RWPE2 (cell line): Measurements from ENCODE around the gene CUBN.

ENCODE experiments used
- ATAC-seq: fragments of 200-7000 bp; cut with Tn5 transposase; 3 replicates; pipeline ENCODE4 v1.9.1; 2021; ENCODE audit warnings: low read depth
- DNase-seq: peaks from one replicate; pipeline ENCODE4 v3.0.0-alpha.2; 2020; ENCODE audit warnings: low spot score
- H3K27ac ChIP-seq: fragments of 450-650 bp; 2 replicates; pipeline ENCODE4 v1.5.1; 2017; ENCODE audit warnings: mild to moderate bottlenecking; ENCODE audit not compliant: poor library complexity, severe bottlenecking
- H3K27me3 ChIP-seq: fragments of 250-450 bp; sonication (Bioruptor Pico); 2 replicates; pipeline ENCODE4 v1.5.1; 2021; ENCODE audit warnings: mild to moderate bottlenecking, moderate library complexity; ENCODE audit not compliant: insufficient read depth, poor library complexity, severe bottlenecking
- H3K36me3 ChIP-seq: fragments of 250-450 bp; sonication (Bioruptor Pico); 2 replicates; pipeline ENCODE4 v1.5.1; 2020; ENCODE audit warnings: low read depth, mild to moderate bottlenecking, moderate library complexity
- H3K4me1 ChIP-seq: fragments of 250-450 bp; sonication (Bioruptor Pico); 2 replicates; pipeline ENCODE4 v1.5.1; 2021; ENCODE audit warnings: mild to moderate bottlenecking, moderate library complexity; ENCODE audit not compliant: insufficient read depth, poor library complexity, severe bottlenecking
- H3K4me3 ChIP-seq: fragments of 250-450 bp; sonication (Bioruptor Pico); 2 replicates; pipeline ENCODE4 v1.5.1; 2021; ENCODE audit warnings: mild to moderate bottlenecking, moderate library complexity; ENCODE audit not compliant: severe bottlenecking
- H3K9me3 ChIP-seq: fragments of 250-450 bp; sonication (Bioruptor Pico); 2 replicates; pipeline ENCODE4 v1.5.1; 2021; ENCODE audit warnings: mild to moderate bottlenecking, moderate library complexity; ENCODE audit not compliant: severe bottlenecking
- CTCF ChIP-seq: fragments of 450-650 bp; IDR thresholded peaks from one replicate; pipeline ENCODE4 v1.5.1; 2017; ENCODE audit warnings: mild to moderate bottlenecking, moderate library complexity; ENCODE audit not compliant: poor library complexity, severe bottlenecking

CUBN gene

GRCh38 chr10:17125206-17125893 is 4.3 kb downstream of the CUBN start:
- no peak overlapping the region for H3K27ac ChIP-seq
- DNase-seq (no peak), ATAC-seq (no peak)
- no peaks in the 10 kb centered on the region for H3K4me1 ChIP-seq
- no peak overlapping the region for H3K4me3 ChIP-seq
- H3K27me3 ChIP-seq, result no peaks in the 10 kb centered on the region
- TF ChIP-seq CTCF, result no peak
- no peaks in the 10 kb centered on the region for H3K36me3 ChIP-seq
- H3K9me3 ChIP-seq, result no peaks in the 10 kb centered on the region

DNA sequence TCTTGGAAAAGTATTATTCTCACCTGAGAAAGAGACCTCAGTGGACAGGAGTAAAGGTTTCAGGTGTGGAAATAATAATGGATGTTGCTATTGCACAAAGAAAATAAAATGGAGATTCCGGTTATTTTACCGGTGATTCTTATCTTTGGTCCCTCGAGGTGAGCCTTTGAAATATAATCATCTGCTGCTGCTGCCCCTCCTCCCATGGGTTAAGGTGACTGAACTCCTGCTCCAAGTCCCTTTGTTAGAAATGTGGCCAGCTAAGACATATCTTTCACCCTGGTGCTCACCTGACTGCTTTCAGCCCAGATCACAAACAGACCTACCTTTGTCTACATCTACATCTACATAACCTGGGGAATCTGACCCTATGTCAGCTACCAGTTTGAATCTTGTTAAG is 5.7 kb downstream of the CUBN start:
- H3K4me3 ChIP-seq, result no peak overlapping the region
- TF ChIP-seq CTCF, result no peak
- DNase-seq (no peak), ATAC-seq (no peak)
- H3K9me3 ChIP-seq, result no peaks in the 10 kb centered on the region
- no peaks in the 10 kb centered on the region for H3K27me3 ChIP-seq
- H3K27ac ChIP-seq, result no peak overlapping the region
- no peaks in the 10 kb centered on the region for H3K36me3 ChIP-seq
- H3K4me1 ChIP-seq, result no peaks in the 10 kb centered on the region

DNA sequence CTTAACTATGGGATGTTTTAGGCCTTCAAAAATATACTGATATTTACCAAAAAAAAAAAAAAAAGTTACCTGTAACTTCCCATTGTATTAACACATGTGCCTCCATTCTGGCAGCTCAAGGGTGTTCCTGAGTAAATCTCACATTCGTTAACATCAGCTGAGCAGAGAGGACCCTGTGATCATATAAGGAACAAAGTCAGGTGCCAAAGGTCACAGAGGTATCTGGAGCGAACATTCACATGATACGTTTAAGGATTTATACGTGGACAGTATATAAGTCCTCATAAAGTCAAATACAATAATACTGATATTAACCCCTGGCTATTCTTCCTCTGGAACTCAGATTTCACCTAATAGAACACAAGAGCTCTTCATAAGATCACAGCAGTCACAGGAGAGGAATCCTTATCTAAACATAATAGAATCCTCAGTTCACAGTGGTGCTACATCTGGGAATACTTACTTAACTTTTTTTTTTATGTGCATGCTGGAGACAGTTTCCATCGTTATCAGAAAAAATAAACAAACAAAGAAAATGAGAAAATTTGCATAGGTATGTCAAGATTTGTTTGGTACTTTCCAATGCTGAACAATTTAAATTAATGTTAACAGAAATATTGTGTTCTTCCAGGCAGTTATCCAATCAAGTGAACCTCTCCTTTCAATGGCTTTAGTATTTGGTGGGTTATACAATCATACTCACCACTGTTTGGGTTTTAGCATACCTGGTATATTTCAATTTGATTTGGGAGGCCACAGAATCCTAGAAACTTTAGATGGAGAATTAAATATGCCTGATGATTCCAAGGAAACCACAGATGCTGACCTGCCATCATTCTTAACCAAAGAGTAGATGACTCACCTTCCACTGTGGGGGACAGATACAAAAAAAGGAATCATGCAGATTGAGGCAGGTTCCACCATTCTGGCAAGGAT is 6.6 kb downstream of the CUBN start:
- ATAC-seq, result no peak

DNA sequence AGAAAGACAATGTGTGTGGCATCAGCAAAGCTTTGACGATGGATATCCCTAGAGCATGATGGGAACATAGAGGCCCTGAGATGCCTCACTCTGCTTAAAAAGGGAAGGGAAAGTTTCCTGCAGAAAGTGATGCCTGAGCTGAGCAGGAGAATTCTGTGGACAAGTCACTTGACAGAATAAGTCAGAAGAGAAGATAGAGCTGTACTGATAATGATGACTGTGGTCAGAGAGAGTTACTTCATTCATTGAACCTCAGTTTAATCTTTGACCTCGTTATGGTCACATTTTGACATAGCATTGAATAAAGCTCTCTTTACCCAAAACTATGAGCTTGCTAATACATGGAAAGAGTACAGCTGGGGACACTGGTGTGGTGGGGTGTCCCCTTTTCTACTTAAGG is 7.6 kb downstream of the CUBN start:
- no peak for TF ChIP-seq CTCF
- no peak overlapping the region for H3K4me3 ChIP-seq
- no peaks in the 10 kb centered on the region for H3K27me3 ChIP-seq
- no peaks in the 10 kb centered on the region for H3K36me3 ChIP-seq
- no peaks in the 10 kb centered on the region for H3K4me1 ChIP-seq
- no peak for DNase-seq
- ATAC-seq, result no peak
- no peaks in the 10 kb centered on the region for H3K9me3 ChIP-seq
- H3K27ac ChIP-seq, result no peak overlapping the region

More for the DNA sequence above, 6.6 kb downstream of the CUBN start:
- Histone ChIP-seq H3K4me3 (no peak overlapping the region), H3K27me3 (no peaks in the 10 kb centered on the region), H3K27ac (no peak overlapping the region), H3K9me3 (no peaks in the 10 kb centered on the region), H3K4me1 (no peaks in the 10 kb centered on the region), H3K36me3 (no peaks in the 10 kb centered on the region)
- no peak for DNase-seq
- TF ChIP-seq CTCF, result no peak

DNA sequence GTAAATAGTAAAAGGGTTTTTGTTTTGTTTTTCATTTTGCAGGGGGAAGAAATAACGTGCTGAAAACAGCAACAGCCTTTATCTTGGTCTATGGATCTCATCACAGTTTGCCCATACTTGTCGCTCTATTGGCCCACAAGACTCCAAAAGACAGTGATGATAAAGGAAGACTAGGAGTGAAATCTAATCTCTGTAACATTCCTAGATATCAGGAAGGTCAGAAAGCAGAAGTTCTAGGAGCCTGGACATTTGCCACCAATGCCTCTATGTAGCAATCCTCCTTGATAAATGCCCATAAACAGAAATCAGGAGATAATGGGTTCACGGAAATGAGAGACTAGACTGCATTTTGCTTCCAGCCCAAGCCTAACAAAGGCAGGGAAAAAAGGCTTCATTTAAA is 8.9 kb downstream of the CUBN start:
- no peaks in the 10 kb centered on the region for H3K9me3 ChIP-seq
- no peak overlapping the region for H3K4me3 ChIP-seq
- peaks cover 6% of the 10 kb centered on the region for H3K4me1 ChIP-seq
- H3K27me3 ChIP-seq, result no peaks in the 10 kb centered on the region
- no peaks in the 10 kb centered on the region for H3K36me3 ChIP-seq
- ATAC-seq (no peak), DNase-seq (no peak)
- TF ChIP-seq CTCF, result no peak
- H3K27ac ChIP-seq, result no peak overlapping the region
